LNCAP (cell line): ENCODE data around the gene TRPC4AP.

Experiments
- TF ChIP-seq, protein P1 (sequence below): fragments of 450-650 bp; IDR thresholded peaks from 2 replicates; pipeline ENCODE4 v1.5.1; 2017; ENCODE audit warnings: mild to moderate bottlenecking

TRPC4AP gene

DNA sequence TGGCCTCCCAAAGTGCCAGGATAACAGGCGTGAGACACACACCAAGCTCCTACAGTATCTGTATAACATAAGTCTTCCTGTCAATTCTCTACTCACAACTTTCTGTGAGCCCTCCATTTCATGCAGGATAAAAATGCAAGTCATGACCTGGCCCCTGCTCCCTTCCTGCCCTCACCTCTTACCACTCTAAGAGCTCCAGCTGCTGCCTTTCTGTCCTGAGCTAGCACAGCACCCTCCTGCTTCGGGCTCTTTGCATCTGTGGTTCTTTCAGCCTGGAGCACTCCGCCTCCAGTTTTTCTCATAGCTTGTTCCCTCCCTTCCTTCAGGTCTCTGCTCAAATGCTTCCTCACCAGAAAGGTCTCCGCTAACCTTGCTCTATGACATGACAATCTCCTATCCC lies 23.7 kb upstream of the TRPC4AP start:
- TF ChIP-seq, protein P1, sequence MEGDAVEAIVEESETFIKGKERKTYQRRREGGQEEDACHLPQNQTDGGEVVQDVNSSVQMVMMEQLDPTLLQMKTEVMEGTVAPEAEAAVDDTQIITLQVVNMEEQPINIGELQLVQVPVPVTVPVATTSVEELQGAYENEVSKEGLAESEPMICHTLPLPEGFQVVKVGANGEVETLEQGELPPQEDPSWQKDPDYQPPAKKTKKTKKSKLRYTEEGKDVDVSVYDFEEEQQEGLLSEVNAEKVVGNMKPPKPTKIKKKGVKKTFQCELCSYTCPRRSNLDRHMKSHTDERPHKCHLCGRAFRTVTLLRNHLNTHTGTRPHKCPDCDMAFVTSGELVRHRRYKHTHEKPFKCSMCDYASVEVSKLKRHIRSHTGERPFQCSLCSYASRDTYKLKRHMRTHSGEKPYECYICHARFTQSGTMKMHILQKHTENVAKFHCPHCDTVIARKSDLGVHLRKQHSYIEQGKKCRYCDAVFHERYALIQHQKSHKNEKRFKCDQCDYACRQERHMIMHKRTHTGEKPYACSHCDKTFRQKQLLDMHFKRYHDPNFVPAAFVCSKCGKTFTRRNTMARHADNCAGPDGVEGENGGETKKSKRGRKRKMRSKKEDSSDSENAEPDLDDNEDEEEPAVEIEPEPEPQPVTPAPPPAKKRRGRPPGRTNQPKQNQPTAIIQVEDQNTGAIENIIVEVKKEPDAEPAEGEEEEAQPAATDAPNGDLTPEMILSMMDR = no peak

DNA sequence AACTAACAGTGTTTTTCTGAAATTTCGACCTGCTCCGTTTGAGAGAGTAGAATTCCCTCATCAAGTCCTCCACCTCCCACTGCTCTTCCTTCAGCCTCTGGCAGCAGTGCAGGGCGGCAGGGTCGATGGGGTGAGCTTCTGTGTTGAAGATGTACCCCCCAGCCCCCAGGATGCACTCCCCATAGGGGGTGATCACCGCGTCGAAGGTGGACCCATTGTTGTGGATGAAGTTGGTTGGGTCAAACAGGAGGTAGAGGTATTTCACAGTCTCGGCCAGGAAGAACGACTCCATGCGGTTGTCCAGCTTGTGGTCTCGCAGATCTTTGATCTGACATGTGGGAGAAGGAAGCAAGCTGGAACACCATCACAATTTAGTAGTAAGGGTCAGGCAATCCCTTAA lies 23.0 kb upstream of the TRPC4AP start:
- TF ChIP-seq, protein P1 = no peak

DNA sequence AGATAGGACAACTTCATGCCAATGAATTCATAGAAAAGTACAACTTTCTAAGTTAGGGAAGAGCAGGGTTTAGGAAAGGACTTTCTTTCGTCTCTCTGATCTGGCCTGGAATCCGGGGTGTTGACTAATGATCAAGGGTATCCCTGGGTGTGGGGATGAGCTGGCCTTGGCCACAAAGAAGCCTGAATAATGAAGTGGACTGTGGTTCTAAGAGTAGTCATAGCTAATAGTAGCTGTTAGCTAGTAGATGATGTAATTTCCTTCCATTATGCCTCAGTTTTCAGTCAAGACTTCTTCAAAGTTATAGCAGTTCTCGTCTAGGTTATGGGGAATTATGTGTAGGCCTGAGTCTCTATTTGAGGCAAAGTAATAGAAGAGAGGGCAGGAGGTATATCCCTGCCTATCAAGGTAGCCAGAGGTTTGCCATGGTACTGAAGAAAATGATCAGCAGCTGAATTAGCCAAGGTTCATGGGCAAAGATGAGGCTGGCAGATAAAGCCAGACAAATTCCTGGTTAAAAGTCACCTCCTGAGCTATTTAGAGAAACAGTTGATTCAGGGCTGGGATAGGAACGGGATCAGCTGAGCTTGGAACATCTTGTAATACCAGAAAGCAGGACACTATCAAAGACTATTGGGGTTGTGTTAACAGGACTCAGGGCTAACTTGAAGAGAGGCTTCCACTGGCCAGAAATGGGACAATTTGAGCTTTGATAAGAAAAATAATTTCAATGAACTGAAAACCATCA lies 18.7 kb upstream of the TRPC4AP start:
- TF ChIP-seq, protein P1 = no peak

DNA sequence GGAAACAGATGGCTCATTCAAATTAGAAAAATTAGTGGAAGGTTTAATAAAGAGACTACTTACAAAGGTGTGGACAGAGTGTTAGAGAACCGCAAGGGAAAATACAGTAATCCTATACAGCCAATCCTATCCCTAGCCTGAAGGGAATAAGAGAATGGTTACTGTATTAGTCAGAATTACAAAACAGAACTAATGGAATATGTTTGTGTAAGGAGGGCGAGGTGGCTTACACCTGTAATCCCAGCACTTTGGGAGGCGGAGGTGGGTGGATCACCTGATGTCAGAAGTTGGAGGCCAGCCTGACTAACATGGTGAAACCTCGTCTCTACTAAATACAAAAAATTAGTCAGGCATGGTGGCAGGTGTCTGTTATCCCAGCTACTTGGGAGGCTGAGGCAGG lies 16.3 kb upstream of the TRPC4AP start:
- TF ChIP-seq, protein P1 = no peak

DNA sequence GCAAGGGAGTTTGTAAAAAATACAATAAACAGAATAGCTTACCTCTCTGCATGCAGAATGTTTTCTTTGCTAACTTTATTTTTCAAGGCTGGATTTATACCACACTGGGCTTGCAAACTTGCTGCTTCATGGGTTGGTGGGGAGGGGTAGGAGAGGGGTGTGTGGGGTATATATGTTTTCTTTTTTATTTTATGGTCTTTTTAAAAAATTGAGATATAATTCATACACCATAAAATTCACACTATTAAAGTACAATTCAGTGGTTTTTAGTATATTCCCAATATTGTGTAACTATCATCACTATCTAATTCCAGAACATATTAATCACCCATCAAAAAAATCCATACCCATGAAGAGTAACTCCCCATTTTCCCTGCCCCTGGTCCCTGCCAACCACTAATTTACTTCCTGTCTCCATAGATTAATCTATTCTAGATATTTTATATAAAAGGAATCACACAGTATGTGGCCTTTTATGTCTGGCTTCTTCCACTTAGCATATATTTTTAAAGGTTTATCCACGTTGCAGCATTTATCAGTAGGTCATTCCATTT lies 14.3 kb upstream of the TRPC4AP start:
- TF ChIP-seq, protein P1 = no peak

DNA sequence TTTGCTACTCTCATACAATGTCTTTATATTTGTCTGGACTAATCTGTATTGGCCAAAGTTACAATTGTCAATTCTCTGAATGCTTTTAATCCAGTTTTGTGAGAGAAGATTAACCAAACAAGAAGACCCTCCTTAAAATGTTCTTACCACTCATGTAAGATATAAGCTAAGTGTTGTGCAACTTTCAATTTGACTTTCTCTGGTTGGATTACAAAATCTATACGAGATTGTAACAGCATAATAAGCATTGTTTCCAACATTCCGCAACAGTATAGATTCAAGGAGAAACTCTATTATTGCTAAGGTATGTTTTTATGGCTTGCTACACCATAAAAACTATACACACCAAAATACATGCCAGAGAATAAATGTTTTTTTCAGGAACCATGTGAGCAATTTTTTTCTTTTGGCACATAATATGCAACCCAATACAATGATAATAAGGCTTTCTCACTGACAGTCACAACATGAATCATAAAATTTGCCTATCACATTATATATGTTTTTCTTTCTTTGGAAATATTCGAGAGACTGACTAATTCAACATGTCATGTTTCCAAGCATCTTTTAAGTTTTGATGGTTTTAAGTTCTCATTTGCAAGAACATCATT lies 12.2 kb upstream of the TRPC4AP start:
- TF ChIP-seq, protein P1 = no peak

DNA sequence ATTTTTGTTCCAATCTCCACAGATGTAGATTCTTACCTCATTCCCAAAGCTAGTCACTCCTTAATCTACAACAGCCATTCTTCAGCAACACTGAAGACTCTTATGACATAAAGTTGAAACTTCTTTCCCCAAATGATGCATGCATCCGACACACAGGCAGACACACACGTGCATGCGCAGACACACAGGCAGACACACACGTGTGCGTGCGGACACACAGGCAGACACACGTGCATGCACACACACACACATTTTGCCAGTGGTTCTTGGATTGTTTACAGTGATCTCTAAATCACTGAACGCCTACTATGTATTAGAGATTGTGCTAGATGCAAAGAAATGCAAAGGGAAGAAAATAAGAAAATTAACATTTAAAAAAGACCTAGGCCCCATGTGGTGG lies 9.0 kb upstream of the TRPC4AP start:
- TF ChIP-seq, protein P1 = no peak
